BE2C (cell line): ENCODE data around the gene JAZF1.

Experiments
- DNase-seq: peaks from one replicate; pipeline ENCODE4 v3.0.0-alpha.2; 2020
- H3K27me3 ChIP-seq: fragments of 250-450 bp; sonication (Bioruptor Pico); 2 replicates; pipeline ENCODE4 v1.5.1; 2020; ENCODE audit warnings: mild to moderate bottlenecking
- H3K36me3 ChIP-seq: fragments of 250-450 bp; sonication (Bioruptor Pico); 2 replicates; pipeline ENCODE4 v1.5.1; 2020; ENCODE audit warnings: mild to moderate bottlenecking
- H3K4me1 ChIP-seq: fragments of 250-450 bp; sonication (Bioruptor Pico); 2 replicates; pipeline ENCODE4 v1.5.1; 2020
- H3K4me3 ChIP-seq: 2 replicates; pipeline ENCODE4 v1.5.1; 2011; ENCODE audit warnings: low read depth, low read length
- H3K9me3 ChIP-seq: fragments of 250-450 bp; sonication (Bioruptor Pico); 2 replicates; pipeline ENCODE4 v1.5.1; 2020
- TF ChIP-seq, protein P1 (sequence below): IDR thresholded peaks from 2 replicates; pipeline ENCODE4 v1.5.1; 2012; ENCODE audit warnings: mild to moderate bottlenecking, low read depth, low read length

JAZF1 gene

DNA sequence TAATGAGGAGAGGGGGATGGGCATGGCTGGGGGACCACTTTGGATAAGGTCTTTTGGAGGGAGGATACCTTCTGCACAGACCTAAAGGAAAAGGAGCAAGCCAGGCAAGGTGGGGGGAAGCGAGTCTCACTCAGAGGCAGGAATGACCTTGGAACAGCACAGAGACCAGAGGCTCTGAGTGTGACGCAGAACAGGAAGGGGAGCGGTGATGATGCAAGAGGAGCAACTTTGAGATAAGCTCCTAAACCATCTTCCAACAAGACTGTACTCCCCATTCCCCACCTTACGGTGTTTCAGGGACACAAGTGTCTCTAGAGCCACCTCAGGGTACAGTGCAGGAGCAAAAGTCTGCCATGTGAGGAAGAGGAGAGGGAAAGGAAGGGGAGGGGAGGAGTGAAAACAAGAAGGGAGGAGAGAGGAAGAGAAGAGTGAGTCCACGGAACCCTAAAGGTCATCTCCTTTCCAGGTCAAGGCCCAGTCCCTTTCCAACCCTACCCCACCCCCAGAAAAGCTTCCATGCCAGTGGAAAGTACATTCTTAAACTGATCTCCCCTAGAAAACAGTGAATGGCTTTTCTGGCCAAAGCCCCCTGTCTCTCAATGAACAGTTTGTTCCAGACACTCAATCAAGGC is 54.1 kb downstream of the JAZF1 start:
- Histone ChIP-seq H3K36me3 (peaks cover 5% of the 10 kb centered on the region), H3K27me3 (no peaks in the 10 kb centered on the region), H3K4me3 (no peak overlapping the region), H3K4me1 (peaks cover 37% of the 10 kb centered on the region), H3K9me3 (no peaks in the 10 kb centered on the region)
- no peak for DNase-seq
- TF ChIP-seq, protein P1, sequence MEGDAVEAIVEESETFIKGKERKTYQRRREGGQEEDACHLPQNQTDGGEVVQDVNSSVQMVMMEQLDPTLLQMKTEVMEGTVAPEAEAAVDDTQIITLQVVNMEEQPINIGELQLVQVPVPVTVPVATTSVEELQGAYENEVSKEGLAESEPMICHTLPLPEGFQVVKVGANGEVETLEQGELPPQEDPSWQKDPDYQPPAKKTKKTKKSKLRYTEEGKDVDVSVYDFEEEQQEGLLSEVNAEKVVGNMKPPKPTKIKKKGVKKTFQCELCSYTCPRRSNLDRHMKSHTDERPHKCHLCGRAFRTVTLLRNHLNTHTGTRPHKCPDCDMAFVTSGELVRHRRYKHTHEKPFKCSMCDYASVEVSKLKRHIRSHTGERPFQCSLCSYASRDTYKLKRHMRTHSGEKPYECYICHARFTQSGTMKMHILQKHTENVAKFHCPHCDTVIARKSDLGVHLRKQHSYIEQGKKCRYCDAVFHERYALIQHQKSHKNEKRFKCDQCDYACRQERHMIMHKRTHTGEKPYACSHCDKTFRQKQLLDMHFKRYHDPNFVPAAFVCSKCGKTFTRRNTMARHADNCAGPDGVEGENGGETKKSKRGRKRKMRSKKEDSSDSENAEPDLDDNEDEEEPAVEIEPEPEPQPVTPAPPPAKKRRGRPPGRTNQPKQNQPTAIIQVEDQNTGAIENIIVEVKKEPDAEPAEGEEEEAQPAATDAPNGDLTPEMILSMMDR, result no peak

DNA sequence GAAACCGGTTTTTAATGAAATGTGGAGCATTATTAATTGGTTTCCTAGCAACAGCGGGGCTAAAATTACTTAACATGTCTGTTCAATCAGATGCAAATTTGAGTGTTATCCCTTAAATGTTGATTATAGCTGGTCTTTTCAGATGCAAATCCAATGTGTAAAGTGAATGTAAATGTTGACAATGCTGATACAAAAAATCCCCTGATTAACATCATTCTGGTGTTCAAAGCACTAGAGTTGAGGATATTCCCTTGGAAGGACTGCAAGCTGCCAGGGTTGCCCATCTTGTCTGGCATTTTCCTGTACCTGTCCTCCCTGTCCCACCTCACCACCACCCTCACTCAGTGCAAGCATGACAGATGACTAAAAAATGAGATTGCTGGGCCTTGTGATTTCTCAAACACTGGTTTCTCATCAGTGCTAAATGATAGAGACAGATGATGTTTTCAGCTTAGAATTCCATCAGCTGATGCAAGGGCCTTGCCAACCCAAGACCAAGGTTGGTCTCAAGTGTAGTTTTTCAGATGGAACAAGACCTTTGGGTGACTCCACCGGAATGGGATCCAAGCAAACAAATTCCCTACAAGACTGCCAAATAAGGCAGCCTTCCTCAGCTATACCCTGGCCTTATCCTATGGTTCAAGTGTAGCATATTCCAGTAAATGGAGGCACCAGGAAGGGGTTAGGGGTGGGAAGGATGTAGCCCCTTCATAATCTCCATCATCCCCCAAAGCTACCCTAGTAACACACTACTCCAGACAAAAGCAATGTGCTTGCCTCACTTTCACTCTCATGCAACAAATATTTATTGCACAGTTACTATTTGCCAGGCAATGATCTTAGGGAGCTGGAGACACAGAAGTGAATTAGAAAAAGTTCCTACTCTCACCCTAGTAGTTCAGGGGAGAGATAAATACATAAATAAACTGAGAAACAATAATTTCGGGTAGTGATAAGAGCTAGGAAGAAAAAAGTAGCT is 54.9 kb downstream of the JAZF1 start:
- no peak for DNase-seq
- Histone ChIP-seq H3K27me3 (no peaks in the 10 kb centered on the region), H3K36me3 (peaks cover 5% of the 10 kb centered on the region), H3K9me3 (no peaks in the 10 kb centered on the region), H3K4me3 (no peak overlapping the region), H3K4me1 (peaks cover 37% of the 10 kb centered on the region)
- TF ChIP-seq, protein P1, result no peak

DNA sequence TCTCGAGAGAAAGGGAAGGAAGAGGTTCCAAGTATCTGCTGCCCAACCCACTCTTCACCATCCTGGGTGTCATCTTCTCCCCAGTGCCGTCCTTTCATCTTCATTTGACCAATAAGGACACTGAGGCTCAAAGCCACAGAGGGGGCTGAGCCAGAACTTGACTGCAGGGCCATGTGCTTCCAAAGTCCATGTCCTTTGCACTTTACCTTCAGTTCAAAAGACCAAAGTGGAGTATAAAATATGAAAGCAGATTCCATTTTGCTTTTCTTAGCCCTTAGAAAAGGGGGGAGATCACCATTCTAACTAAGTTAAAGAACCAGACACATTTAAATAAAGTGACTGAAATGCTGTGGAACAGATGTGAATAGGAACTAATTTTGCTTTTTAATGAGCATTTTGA is 56.2 kb downstream of the JAZF1 start:
- DNase-seq, result no peak
- Histone ChIP-seq H3K4me3 (no peak overlapping the region), H3K9me3 (no peaks in the 10 kb centered on the region), H3K36me3 (peaks cover 5% of the 10 kb centered on the region), H3K27me3 (no peaks in the 10 kb centered on the region), H3K4me1 (peaks cover 34% of the 10 kb centered on the region)
- TF ChIP-seq, protein P1, result no peak

DNA sequence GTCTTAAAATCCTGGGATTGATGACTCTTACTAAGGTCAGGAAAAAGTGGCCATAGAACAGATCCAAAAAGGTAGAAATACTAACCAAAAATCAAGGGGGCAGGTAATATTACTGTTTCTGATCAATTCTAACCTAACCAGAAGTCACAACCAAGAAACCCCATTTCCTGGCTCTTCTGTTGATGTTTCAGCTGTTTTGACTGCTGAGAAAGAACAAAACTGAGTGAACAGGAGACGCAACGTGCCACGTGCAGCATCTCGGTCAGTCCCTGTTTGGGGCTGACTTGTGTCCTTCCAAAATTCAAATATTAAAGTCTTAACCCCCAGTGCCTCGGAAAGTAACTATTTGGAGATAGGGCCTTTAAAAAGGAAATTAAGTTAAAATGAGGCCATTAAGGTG is 56.8 kb downstream of the JAZF1 start:
- H3K4me1 ChIP-seq, result peaks cover 40% of the 10 kb centered on the region
- no peaks in the 10 kb centered on the region for H3K9me3 ChIP-seq
- peaks cover 5% of the 10 kb centered on the region for H3K36me3 ChIP-seq
- TF ChIP-seq, protein P1, result no peak
- no peaks in the 10 kb centered on the region for H3K27me3 ChIP-seq
- DNase-seq, result no peak
- H3K4me3 ChIP-seq, result no peak overlapping the region

- H3K4me1 ChIP-seq, result peaks cover 50% of the 10 kb centered on the region
- TF ChIP-seq, protein P1, result no peak
- no peak overlapping the region for H3K4me3 ChIP-seq
- no peaks in the 10 kb centered on the region for H3K27me3 ChIP-seq
- no peaks in the 10 kb centered on the region for H3K9me3 ChIP-seq
- no peak for DNase-seq
- no peaks in the 10 kb centered on the region for H3K36me3 ChIP-seq
Measured at GRCh38 chr7:28121496-28121895, 59.1 kb downstream of the JAZF1 start.

DNA sequence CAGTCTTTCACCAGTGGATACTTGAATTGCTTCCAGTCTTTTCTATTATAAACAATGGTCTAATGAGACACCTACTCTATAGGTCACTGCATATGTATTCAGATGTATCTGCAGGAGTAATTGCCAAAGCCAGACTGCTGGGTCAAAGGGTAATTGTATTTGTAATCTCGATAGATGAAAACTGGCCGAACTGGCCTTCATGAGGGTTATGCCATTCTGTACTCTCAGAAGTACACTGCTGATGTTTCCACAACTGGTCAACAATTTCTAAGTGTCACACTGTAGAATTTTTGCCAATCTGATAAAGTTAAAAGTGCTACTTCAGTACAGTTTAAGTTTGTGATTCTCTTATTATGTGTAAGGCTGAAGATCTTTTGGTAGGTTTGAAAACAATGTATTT is 64.6 kb downstream of the JAZF1 start:
- TF ChIP-seq, protein P1, result no peak
- Histone ChIP-seq H3K36me3 (no peaks in the 10 kb centered on the region), H3K27me3 (no peaks in the 10 kb centered on the region), H3K4me1 (peaks cover 65% of the 10 kb centered on the region), H3K9me3 (no peaks in the 10 kb centered on the region), H3K4me3 (no peak overlapping the region)
- no peak for DNase-seq
